ENCODE results near the gene SH3RF3.
"Not testable (repeated sequence)": the region's sequence is repeated elsewhere in the genome, so short reads cannot be mapped to it uniquely, and the experiment has no call there.

DNA sequence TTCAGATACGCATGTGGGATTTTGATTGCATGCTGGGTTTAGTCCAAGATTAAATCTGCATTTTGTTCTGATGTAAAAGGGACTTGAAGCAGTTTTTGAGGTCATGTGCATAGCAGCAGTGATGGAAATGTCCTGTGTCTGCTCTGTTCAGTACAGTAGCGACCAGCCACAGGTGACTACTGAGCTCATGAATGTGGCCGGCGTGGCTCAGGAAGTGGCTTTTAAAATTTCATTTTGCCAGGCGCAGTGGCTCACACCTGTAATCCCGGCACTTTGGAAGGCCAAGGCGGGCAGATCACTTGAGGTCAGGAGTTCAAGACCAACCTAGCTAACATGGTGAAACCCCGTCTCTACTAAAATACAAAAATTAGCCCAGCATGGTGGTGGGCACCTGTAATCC, 95.3 kb downstream of the SH3RF3 start:
- TF ChIP-seq, protein P1, sequence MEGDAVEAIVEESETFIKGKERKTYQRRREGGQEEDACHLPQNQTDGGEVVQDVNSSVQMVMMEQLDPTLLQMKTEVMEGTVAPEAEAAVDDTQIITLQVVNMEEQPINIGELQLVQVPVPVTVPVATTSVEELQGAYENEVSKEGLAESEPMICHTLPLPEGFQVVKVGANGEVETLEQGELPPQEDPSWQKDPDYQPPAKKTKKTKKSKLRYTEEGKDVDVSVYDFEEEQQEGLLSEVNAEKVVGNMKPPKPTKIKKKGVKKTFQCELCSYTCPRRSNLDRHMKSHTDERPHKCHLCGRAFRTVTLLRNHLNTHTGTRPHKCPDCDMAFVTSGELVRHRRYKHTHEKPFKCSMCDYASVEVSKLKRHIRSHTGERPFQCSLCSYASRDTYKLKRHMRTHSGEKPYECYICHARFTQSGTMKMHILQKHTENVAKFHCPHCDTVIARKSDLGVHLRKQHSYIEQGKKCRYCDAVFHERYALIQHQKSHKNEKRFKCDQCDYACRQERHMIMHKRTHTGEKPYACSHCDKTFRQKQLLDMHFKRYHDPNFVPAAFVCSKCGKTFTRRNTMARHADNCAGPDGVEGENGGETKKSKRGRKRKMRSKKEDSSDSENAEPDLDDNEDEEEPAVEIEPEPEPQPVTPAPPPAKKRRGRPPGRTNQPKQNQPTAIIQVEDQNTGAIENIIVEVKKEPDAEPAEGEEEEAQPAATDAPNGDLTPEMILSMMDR (conservative IDR thresholded peaks at IDR 0.05 in 1 of 2, IDR thresholded peaks at IDR 0.05 in 1 of 2; ENCODE audit: low read depth in 1 of 2, low read length in 2 of 2): not testable (repeated sequence)
- TF ChIP-seq EZH2 (IDR thresholded peaks at IDR 0.05; ENCODE audit: low read length, missing control alignments): not testable (repeated sequence)

Data from fibroblast of lung (primary cell).